Midbrain (tissue), 1 donor: Measurements from ENCODE around the gene RFX6.

Source experiments
- DNase-seq: peaks from one replicate; lab custom pipeline; 2025; lab: John Stamatoyannopoulos, UW

RFX6 gene

GRCh38 chr6:116894669-116895068 is 17.6 kb downstream of the RFX6 start:
- DNase-seq = no peak

- DNase-seq = no peak
These were observed 18.9 kb downstream of the RFX6 start for GRCh38 chr6:116895935-116896334.

- no peak for DNase-seq
These were observed 25.6 kb downstream of the RFX6 start for GRCh38 chr6:116902634-116903033.

GRCh38 chr6:116922853-116923548 is 46.0 kb downstream of the RFX6 start:
- DNase-seq = no peak

GRCh38 chr6:116924245-116924644 is 47.2 kb downstream of the RFX6 start:
- DNase-seq = no peak

GRCh38 chr6:116925088-116925794 is 48.2 kb downstream of the RFX6 start:
- no peak for DNase-seq

GRCh38 chr6:116928677-116929076 is 51.6 kb downstream of the RFX6 start:
- DNase-seq = no peak

- no peak for DNase-seq
These were observed 52.8 kb downstream of the RFX6 start for GRCh38 chr6:116929825-116930224.

GRCh38 chr6:116931456-116931855 is 54.4 kb downstream of the RFX6 start:
- DNase-seq = no peak

GRCh38 chr6:116932496-116932895 is 55.5 kb downstream of the RFX6 start:
- DNase-seq = no peak

- no peak for DNase-seq
These were observed 56.4 kb downstream of the RFX6 start for GRCh38 chr6:116933485-116933884.

- no peak for DNase-seq
These were observed 61.3 kb downstream of the RFX6 start for GRCh38 chr6:116938305-116938704.

GRCh38 chr6:116941727-116942126 is 64.7 kb downstream of the RFX6 start:
- DNase-seq = no peak

- no peak for DNase-seq
These were observed 68.8 kb downstream of the RFX6 start for GRCh38 chr6:116945809-116946208.

GRCh38 chr6:116948533-116949304 is 71.7 kb downstream of the RFX6 start:
- DNase-seq = no peak

- no peak for DNase-seq
These were observed 72.9 kb downstream of the RFX6 start for GRCh38 chr6:116949964-116950363.

GRCh38 chr6:116954335-116954734 is 77.3 kb downstream of the RFX6 start:
- DNase-seq = no peak

GRCh38 chr6:116954938-116955337 is 77.9 kb downstream of the RFX6 start:
- no peak for DNase-seq

GRCh38 chr6:116955773-116956172 is 78.7 kb downstream of the RFX6 start:
- DNase-seq = no peak

- no peak for DNase-seq
These were observed 86.9 kb downstream of the RFX6 start for GRCh38 chr6:116963972-116964371.

GRCh38 chr6:116966675-116967576 is 89.9 kb downstream of the RFX6 start:
- no peak for DNase-seq
